Memory B cell (primary cell): ENCODE measurements around the gene C6orf58.

ENCODE experiments used
- ATAC-seq: fragments of 150-1000 bp; cut with Tn5 transposase; 2 replicates; pipeline ENCODE4 v1.10.0; 2021; ENCODE audit warnings: low read depth, mild to moderate bottlenecking, moderate library complexity
- DNase-seq, 2 donors: peaks; one replicate each; pipeline ENCODE4 v3.0.0; 2022; ENCODE audit warnings: low spot score in 2 of 2
- H3K27ac Mint-ChIP-seq: one replicate; pipeline ENCODE4 v1.8.0; 2022; ENCODE audit warnings: mild to moderate bottlenecking, moderate library complexity, mixed read lengths
- H3K27me3 Mint-ChIP-seq: one replicate; pipeline ENCODE4 v1.8.0; 2022; ENCODE audit warnings: mixed read lengths
- H3K36me3 Mint-ChIP-seq: one replicate; pipeline ENCODE4 v1.8.0; 2022; ENCODE audit warnings: mild to moderate bottlenecking, mixed read lengths
- H3K4me1 Mint-ChIP-seq: one replicate; pipeline ENCODE4 v1.8.0; 2022; ENCODE audit warnings: mixed read lengths
- H3K4me3 Mint-ChIP-seq: one replicate; pipeline ENCODE4 v1.8.0; 2022; ENCODE audit warnings: mild to moderate bottlenecking, moderate library complexity, mixed read lengths
- H3K9me3 Mint-ChIP-seq: one replicate; pipeline ENCODE4 v1.8.0; 2022; ENCODE audit warnings: mixed read lengths

The C6orf58 gene

DNA sequence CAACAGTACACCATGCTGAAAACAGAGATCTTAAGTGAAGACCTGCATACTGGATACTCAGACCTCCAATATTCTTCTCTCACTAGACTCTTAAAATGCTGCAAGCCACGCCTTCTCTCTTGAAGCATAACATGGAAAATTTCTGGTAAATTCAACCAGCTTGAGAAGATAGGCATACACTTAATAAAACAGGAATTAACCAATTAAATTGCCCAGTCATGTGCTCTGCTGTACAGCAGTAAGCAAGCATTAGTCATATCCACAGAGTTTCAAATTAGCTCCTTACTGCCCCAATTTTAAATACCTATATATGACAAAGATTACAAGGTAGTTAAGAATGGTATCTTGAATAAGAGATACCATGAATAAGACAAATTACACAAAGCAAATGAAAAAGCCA lies 53.8 kb downstream of the C6orf58 start:
- DNase-seq: no peak
- Mint-ChIP-seq H3K27me3 (no peaks in the 10 kb centered on the region), H3K27ac (no peak overlapping the region), H3K36me3 (no peaks in the 10 kb centered on the region), H3K4me1 (no peaks in the 10 kb centered on the region), H3K9me3 (no peaks in the 10 kb centered on the region), H3K4me3 (no peak overlapping the region)
- ATAC-seq: no peak

DNA sequence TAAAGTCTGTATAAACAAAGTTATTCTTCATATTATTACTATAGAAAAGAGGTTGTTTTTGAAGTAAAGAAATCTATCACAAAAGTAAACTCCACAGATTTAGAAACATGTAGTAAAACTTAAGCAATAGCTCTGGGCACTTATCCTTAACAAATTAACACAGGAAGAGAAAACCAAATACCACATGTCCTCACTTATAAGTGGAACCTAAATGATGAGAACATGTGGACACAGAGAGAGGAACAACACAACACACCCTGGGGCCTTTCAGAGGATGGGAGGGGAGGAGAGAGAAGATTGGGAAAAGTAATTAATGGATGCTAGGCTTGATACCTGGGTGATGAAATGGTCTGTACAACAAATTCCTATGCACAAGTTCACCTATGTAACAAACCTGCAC lies 57.2 kb downstream of the C6orf58 start:
- H3K4me1 Mint-ChIP-seq: no peaks in the 10 kb centered on the region
- no peak overlapping the region for H3K27ac Mint-ChIP-seq
- ATAC-seq (no peak), DNase-seq (no peak)
- no peaks in the 10 kb centered on the region for H3K27me3 Mint-ChIP-seq
- no peak overlapping the region for H3K4me3 Mint-ChIP-seq
- no peaks in the 10 kb centered on the region for H3K9me3 Mint-ChIP-seq
- H3K36me3 Mint-ChIP-seq: no peaks in the 10 kb centered on the region

- ATAC-seq (no peak), DNase-seq (no peak)
- Mint-ChIP-seq H3K9me3 (no peaks in the 10 kb centered on the region), H3K27me3 (no peaks in the 10 kb centered on the region), H3K36me3 (no peaks in the 10 kb centered on the region), H3K4me1 (no peaks in the 10 kb centered on the region), H3K4me3 (no peak overlapping the region), H3K27ac (no peak overlapping the region)
These were observed 58.1 kb downstream of the C6orf58 start for GRCh38 chr6:127635091-127635490.

DNA sequence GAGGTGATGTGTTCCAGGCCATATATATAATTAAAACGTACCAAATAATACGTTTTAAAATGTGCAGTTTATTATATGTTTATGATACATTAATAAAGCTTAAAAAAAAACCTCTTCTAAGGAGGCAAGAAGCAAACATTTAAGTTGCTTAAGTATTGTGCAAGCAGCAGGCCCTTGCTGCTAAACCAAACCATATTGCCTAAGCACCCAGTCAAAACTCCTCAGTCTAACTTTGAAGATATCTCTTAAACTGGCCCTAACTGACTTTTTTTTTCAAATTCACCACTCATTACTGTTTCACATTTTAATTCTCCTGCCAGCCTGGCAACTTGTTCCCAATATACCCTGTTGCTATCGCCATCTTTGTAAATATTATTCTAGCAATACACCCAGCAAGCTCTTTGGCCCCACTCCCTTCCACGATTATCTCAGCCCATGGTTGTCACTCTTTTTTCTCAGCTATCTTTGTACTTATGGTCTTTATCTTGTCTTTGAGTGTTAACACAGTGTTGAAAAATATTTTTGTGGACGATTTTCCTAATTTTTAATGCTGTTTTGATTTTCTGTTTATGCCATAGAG lies 60.9 kb downstream of the C6orf58 start:
- no peaks in the 10 kb centered on the region for H3K36me3 Mint-ChIP-seq
- H3K27me3 Mint-ChIP-seq: peaks cover 4% of the 10 kb centered on the region
- no peak for DNase-seq
- ATAC-seq: no peak
- no peak overlapping the region for H3K27ac Mint-ChIP-seq
- H3K9me3 Mint-ChIP-seq: no peaks in the 10 kb centered on the region
- H3K4me1 Mint-ChIP-seq: no peaks in the 10 kb centered on the region
- H3K4me3 Mint-ChIP-seq: no peak overlapping the region
